WERI-Rb-1 (cell line): Measurements from ENCODE around the gene PLXND1.

ENCODE experiments used
- DNase-seq: peaks from one replicate; pipeline ENCODE4 v3.0.0-alpha.2; 2020
- H3K27ac ChIP-seq: fragments of 250-450 bp; sonication (Bioruptor Pico); 2 replicates; pipeline ENCODE4 v1.5.1; 2020; ENCODE audit warnings: mild to moderate bottlenecking, moderate library complexity
- H3K27me3 ChIP-seq: fragments of 250-450 bp; sonication (Bioruptor Pico); 2 replicates; pipeline ENCODE4 v1.5.1; 2021; ENCODE audit warnings: mild to moderate bottlenecking, low read depth, moderate library complexity; ENCODE audit not compliant: insufficient read depth, severe bottlenecking
- H3K36me3 ChIP-seq: fragments of 250-450 bp; sonication (Bioruptor Pico); 2 replicates; pipeline ENCODE4 v1.5.1; 2020; ENCODE audit warnings: mild to moderate bottlenecking, moderate library complexity
- H3K4me3 ChIP-seq: 2 replicates; pipeline ENCODE4 v1.5.1; 2011; ENCODE audit warnings: low read depth, mild to moderate bottlenecking, control low read depth, low read length
- H3K9me3 ChIP-seq: fragments of 250-450 bp; sonication (Bioruptor Pico); 2 replicates; pipeline ENCODE4 v1.5.1; 2021; ENCODE audit warnings: mild to moderate bottlenecking, moderate library complexity; ENCODE audit not compliant: severe bottlenecking
- TF ChIP-seq, protein P1 (sequence below): IDR thresholded peaks from 2 replicates; pipeline ENCODE4 v1.5.1; 2011; ENCODE audit warnings: low read depth, mild to moderate bottlenecking, control low read depth, inconsistent platforms, low read length

PLXND1 gene

GRCh38 chr3:129522953-129523352 is 83.5 kb downstream of the PLXND1 start:
- TF ChIP-seq, protein P1, sequence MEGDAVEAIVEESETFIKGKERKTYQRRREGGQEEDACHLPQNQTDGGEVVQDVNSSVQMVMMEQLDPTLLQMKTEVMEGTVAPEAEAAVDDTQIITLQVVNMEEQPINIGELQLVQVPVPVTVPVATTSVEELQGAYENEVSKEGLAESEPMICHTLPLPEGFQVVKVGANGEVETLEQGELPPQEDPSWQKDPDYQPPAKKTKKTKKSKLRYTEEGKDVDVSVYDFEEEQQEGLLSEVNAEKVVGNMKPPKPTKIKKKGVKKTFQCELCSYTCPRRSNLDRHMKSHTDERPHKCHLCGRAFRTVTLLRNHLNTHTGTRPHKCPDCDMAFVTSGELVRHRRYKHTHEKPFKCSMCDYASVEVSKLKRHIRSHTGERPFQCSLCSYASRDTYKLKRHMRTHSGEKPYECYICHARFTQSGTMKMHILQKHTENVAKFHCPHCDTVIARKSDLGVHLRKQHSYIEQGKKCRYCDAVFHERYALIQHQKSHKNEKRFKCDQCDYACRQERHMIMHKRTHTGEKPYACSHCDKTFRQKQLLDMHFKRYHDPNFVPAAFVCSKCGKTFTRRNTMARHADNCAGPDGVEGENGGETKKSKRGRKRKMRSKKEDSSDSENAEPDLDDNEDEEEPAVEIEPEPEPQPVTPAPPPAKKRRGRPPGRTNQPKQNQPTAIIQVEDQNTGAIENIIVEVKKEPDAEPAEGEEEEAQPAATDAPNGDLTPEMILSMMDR = no peak
- Histone ChIP-seq H3K27ac (no peak overlapping the region), H3K36me3 (no peaks in the 10 kb centered on the region), H3K4me3 (no peak overlapping the region), H3K9me3 (no peaks in the 10 kb centered on the region), H3K27me3 (no peaks in the 10 kb centered on the region)
- DNase-seq = no peak

GRCh38 chr3:129521611-129522010 is 84.9 kb downstream of the PLXND1 start:
- Histone ChIP-seq H3K27ac (no peak overlapping the region), H3K4me3 (no peak overlapping the region), H3K27me3 (no peaks in the 10 kb centered on the region), H3K36me3 (no peaks in the 10 kb centered on the region), H3K9me3 (no peaks in the 10 kb centered on the region)
- DNase-seq = no peak
- TF ChIP-seq, protein P1 = no peak

GRCh38 chr3:129520960-129521359 is 85.5 kb downstream of the PLXND1 start:
- no peak overlapping the region for H3K4me3 ChIP-seq
- H3K9me3 ChIP-seq = no peaks in the 10 kb centered on the region
- H3K27ac ChIP-seq = no peak overlapping the region
- no peaks in the 10 kb centered on the region for H3K36me3 ChIP-seq
- DNase-seq = no peak
- H3K27me3 ChIP-seq = no peaks in the 10 kb centered on the region
- TF ChIP-seq, protein P1 = no peak

DNA sequence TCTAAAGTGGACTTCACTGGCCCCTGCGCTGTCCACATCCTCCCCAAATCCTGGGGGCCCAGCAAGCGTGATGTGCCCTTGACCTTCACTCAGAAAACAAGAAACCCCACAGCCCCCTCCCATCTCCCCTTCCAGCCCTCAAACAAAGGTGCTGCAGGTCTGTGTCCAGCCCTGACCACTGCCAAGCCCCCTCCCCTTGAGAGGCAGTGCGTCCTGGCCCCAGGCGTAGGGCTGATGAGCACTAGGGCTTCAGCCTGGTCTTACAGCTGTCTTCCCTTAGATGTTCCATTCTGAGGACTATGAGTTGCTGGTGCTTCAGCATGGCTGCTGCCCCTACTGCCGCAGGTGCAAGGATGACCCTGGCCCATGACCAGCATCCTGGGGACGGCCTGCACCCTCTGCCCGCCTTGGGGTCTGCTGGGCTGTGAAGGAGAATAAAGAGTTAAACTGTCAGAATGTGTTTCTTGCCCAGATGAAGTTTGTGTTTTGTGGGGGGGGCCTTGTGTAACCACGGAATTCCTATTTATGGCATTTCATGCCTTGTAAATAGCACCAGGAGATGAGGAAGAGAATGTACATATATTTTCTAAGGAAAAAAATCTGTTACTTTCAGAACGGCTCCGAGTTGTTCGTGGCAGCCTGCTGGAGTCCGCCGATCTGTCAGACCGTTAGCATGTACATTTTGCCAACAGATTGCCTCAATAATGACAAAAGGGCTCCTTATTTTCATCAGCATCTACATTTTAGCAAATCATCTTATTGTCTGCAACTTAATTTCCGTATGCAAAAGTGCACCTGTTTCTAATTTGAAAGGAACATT is 86.4 kb downstream of the PLXND1 start:
- no peak overlapping the region for H3K4me3 ChIP-seq
- no peaks in the 10 kb centered on the region for H3K36me3 ChIP-seq
- TF ChIP-seq, protein P1 = no peak
- no peak for DNase-seq
- no peaks in the 10 kb centered on the region for H3K9me3 ChIP-seq
- H3K27me3 ChIP-seq = no peaks in the 10 kb centered on the region
- no peak overlapping the region for H3K27ac ChIP-seq

DNA sequence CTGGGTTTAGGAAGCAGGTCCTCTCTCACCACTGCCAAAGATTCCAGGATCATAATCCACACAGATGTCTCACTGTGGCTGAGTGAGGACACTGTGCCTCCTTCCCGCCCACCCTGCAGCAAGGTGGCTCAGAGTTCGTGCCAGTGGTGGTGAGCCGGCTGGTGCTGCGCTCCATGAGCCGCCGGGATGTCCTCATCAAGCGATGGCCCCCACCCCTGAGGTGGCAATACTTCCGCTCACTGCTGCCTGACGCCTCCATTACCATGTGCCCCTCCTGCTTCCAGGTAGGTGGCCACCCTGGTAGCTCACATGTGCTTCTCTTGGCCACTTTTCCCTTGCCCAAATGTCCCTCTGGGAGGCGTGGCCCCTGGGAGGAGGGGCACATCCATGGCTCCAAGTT is 87.0 kb downstream of the PLXND1 start:
- Histone ChIP-seq H3K27me3 (no peaks in the 10 kb centered on the region), H3K4me3 (no peak overlapping the region), H3K9me3 (no peaks in the 10 kb centered on the region), H3K36me3 (no peaks in the 10 kb centered on the region), H3K27ac (no peak overlapping the region)
- DNase-seq = no peak
- TF ChIP-seq, protein P1 = no peak

DNA sequence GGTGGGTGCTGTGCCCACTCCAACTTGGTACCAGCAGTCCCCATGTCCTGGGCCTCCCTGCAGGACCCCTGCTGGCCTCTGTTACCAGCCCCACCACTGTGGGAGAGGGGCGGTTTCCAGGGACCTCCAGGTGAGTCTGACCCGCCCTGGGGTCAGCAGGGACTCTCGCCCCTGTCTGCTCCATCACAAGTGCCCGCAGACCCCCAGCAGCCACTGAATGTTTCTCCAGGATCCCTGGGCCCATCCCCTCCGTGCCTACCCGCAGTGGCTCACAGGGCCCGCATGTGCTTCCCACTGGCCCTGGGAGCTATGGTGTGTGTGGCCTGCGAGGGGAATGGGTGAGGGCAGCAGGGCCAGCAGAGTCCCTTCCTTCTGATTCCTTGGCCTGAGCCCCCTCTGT is 87.9 kb downstream of the PLXND1 start:
- no peak overlapping the region for H3K4me3 ChIP-seq
- no peaks in the 10 kb centered on the region for H3K9me3 ChIP-seq
- DNase-seq = no peak
- H3K27ac ChIP-seq = no peak overlapping the region
- H3K36me3 ChIP-seq = no peaks in the 10 kb centered on the region
- TF ChIP-seq, protein P1 = no peak
- H3K27me3 ChIP-seq = no peaks in the 10 kb centered on the region
